Heart right ventricle (tissue), 16 donors: ENCODE results near the gene TNS2. TPM values are rescaled to one million over a fixed set of nuclear protein-coding genes. Genes with fewer than 3 reads are reported as not detected.

Experiments
- ATAC-seq, 8 donors: fragments of 200-7000 bp; cut with Tn5 transposase; one replicate each; pipeline ENCODE4 v1.9.1; 2020; ENCODE audit warnings: mild to moderate bottlenecking in 8 of 8, moderate library complexity in 8 of 8, moderate number of reproducible peaks in 1 of 8
- DNase-seq, 2 donors: peaks; one replicate each; pipeline ENCODE4 v3.0.0-alpha.2; 2020
- H3K27ac ChIP-seq, 10 donors: fragments of 200-600 bp; sonication (generic) in 2 of 10; one replicate each; pipeline versions ENCODE4 v1.5.0 to v1.8.0; 2020 to 2022; ENCODE audit warnings: mild to moderate bottlenecking in 3 of 10
- H3K27me3 ChIP-seq, 7 donors: fragments of 200-600 bp; one replicate each; pipeline ENCODE4 v1.8.0; 2021 to 2022; ENCODE audit warnings: mild to moderate bottlenecking in 2 of 7
- H3K36me3 ChIP-seq, 9 donors: fragments of 200-600 bp; sonication (generic) in 1 of 9; one replicate each; pipeline versions ENCODE4 v1.5.0 to v1.8.0; 2020 to 2022; ENCODE audit warnings: mild to moderate bottlenecking in 2 of 9
- H3K4me1 ChIP-seq, 9 donors: fragments of 200-600 bp; sonication (generic) in 1 of 9; one replicate each; pipeline versions ENCODE4 v1.5.0 to v1.8.0; 2020 to 2022; ENCODE audit warnings: mild to moderate bottlenecking in 4 of 9
- H3K4me3 ChIP-seq, 10 donors: fragments of 200-600 bp; sonication (generic) in 2 of 10; one replicate each; pipeline versions ENCODE4 v1.5.0 to v1.8.0; 2020 to 2022; ENCODE audit warnings: mild to moderate bottlenecking in 7 of 10, moderate library complexity in 2 of 10
- H3K9me3 ChIP-seq, 11 donors: fragments of 200-600 bp in 10 of 11; sonication (generic) in 2 of 11; one replicate each; pipeline versions ENCODE4 v1.5.0 to v1.8.0; 2013 to 2022; ENCODE audit warnings: mild to moderate bottlenecking in 2 of 11, control low read depth in 1 of 11, moderate library complexity in 1 of 11
- CTCF ChIP-seq, 9 donors: fragments of 200-600 bp; sonication (generic) in 2 of 9; IDR thresholded peaks; one replicate each; pipeline versions ENCODE4 v1.5.0 to v1.8.0; 2021 to 2022; ENCODE audit warnings: antibody characterized with exemption in 9 of 9, mild to moderate bottlenecking in 5 of 9, moderate library complexity in 1 of 9
- WGBS, 2 donors: extraction: QIAGEN DNeasy Blood & Tissue Kit; methylation state at CpG; one replicate each; pipeline ENCODE4 v1.1.7; 2013; ENCODE audit warnings: inconsistent platforms in 1 of 2; 5-methylcytosine and 5-hydroxymethylcytosine counted together
- intact Hi-C, 10 donors: fragments of 100-400 bp; cut with DNase I; formaldehyde crosslinking; loops; one replicate each; pipeline versions ENCODE4 v1.11.1 to v1.14.2; 2022
- polyA plus RNA-seq, 2 donors: library from polyadenylated mRNA; stranded (reverse); fragments of 200-250 nt; gene quantifications; one replicate each; pipeline ENCODE4 v1.2.3, GENCODE V29; 2013
- total RNA-seq, 10 donors: library from RNA; stranded (reverse); fragmentation: NEBNext Ultra II Directional in 3 of 10; extraction: Animal tissue kit (Norgen Biotek cat#: 25700) in 3 of 10; gene quantifications; one replicate each; pipeline versions ENCODE4 v1.2.1 to v1.2.4, GENCODE V29; 2021 to 2023
- donor health status: Arrhythmogenic right ventricular cardiomyopathy.
- donor health status: ischemic (EF 13 %, LVEDD 7.1; RV severe dilation, severe dysfunction).
- donor health status: healthy with polysubstance abuse.
- donor health status: DM: no; HTN: yes; CAD: no.
- donor health status: DM: no; HTN: no; CAD: no.
- donor health status: ischemic (EF 25% LVEDD 6.9; RV normal size, moderate dysfunction).
- donor health status: ischemic (EF 25% LVEDD 5.7; RV mildly dilated, moderate dysfunction).
- donor health status: healthy.
- donor health status: DM: yes; HTN: yes; CAD: no.
- donor health status: Ischemic cardiomyopathy.
- donor health status: ischemic (EF 35%, LVEDD 5.7; RV mildly dilated, moderate dysfunction).
- donor health status: nonischemic (EF 11% LVEDD 7.7; RV severe dilation, severe dysfunction).
- donor health status: DM: yes; HTN: yes; CAD: no.
- donor health status: PGD.
- donor health status: ischemic (EF 29% LVEDD 5.4; RV normal size, mild dysfunction).
- donor health status: nonischemic (EF 23%, LVEDD 6.1; RV moderate dilation, normal function).

The TNS2 gene
- total and polyA plus RNA-seq, 12 donors, result 60.6 to 364 (median 77.1) TPM

DNA sequence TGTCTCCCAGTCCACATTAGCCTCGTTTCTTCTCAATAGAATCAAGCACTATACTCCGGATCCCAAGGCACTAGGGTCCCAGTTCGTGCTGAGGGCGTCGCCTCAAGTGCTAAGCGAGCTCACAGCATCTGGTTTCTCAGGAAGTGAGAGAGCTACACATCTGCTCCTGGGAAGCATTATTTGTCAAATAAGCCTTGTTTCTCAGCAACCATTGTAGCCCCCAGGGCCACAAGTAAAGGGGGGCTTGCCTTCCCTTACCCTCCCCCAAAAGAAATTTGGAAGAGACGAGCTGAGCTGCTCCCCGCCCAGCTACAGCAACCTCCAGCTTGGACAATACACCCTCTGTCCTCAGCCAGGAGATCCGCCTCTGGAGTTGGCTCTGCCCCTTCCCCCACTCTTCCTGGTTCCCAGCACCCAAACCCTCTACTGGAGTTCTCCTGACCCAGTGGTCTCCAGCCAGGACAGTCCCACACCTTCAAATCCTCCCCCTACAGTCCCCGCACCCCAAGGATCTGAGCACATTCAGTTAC, 5.7 kb upstream of the TNS2 start:
- no peak for ATAC-seq
- Histone ChIP-seq H3K27me3 (peaks cover 0 to 5% (median 0%) of the 10 kb centered on the region in 7 donors), H3K9me3 (no peaks in the 10 kb centered on the region), H3K4me3 (peak overlapping the region in 2 of 10 donors; percentile 1 to 79), H3K27ac (peak overlapping the region in 9 of 10 donors; percentile 2 to 100 (median 99)), H3K36me3 (peaks cover 0 to 37% (median 11%) of the 10 kb centered on the region in 9 donors), H3K4me1 (peaks cover 25 to 63% (median 60%) of the 10 kb centered on the region in 9 donors)
- peak in 1 of 2 donors; percentile 62 for DNase-seq
- intact Hi-C loops, result no loop called here
- TF ChIP-seq CTCF (IDR thresholded peaks at IDR 0.05), result no peak
- 46 to 54% methylated on average over 10 of the region's 10 CpGs for WGBS, 2 donors

DNA sequence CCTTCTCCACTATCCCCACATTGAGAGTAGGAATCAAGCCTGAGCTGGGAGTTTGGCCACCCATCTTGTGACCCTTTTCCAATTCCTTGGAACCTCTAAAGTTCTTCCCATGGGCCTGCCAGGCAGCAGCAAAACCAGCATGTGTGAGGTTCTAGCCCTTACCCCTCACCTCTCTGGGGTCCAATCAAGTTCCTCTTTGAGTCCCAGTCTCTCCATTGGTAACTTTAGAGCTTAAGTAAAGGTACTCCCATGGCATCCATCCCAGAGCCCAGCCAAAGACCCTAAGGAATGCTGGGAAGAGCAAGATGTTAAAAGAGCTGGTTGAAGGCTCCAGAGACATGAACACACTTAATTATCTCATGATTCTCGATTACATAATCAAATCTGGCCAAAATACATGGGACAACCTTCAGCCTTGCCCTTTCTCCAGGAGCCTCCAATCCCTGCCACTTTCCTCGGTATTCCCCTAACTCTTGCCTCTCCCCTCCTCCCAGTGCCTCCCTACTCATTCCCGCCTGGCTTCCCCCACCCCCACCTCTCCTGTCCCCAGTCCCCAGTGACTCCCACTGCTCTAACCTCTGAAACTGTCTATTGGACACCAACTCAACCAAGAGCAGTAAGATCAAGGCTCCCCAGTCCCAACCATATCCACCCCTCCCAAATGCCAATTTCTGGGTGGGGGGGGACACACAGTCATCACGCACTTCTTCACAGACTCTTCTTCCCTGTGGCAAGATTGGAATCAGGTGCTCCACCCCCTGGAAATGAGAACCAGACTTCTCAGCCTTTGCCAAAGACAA, 4.8 kb upstream of the TNS2 start:
- peaks cover 0 to 5% (median 0%) of the 10 kb centered on the region in 7 donors for H3K27me3 ChIP-seq

GRCh38 chr12:53045696-53046045, 4.2 kb upstream of the TNS2 start:
- 35 to 38% methylated on average over 5 of the region's 5 CpGs for WGBS, 2 donors
- ATAC-seq (peak in 1 of 8 donors; percentile 1), DNase-seq (peak in 1 of 2 donors; percentile 72)
- no peak for TF ChIP-seq CTCF (IDR thresholded peaks at IDR 0.05)
- H3K27me3 ChIP-seq, result peaks cover 0 to 5% (median 0%) of the 10 kb centered on the region in 7 donors
- H3K27ac ChIP-seq, result peak overlapping the region; percentile 93 to 100 (median 99)
- H3K36me3 ChIP-seq, result peaks cover 0 to 21% (median 0%) of the 10 kb centered on the region in 9 donors
- H3K4me1 ChIP-seq, result peaks cover 23 to 74% (median 57%) of the 10 kb centered on the region in 9 donors
- peak overlapping the region in 9 of 10 donors; percentile 49 to 84 (median 75) for H3K4me3 ChIP-seq
- H3K9me3 ChIP-seq, result no peaks in the 10 kb centered on the region
- intact Hi-C loops, result loop anchor here in 2 of 10 donors (5.0 kb wide), 1 partner anchor 38 kb away; the partner anchor contains the start of gene EIF4B (in 2 of the 2)

More for the DNA sequence above, 4.8 kb upstream of the TNS2 start:
- Histone ChIP-seq H3K9me3 (no peaks in the 10 kb centered on the region), H3K4me1 (peaks cover 23 to 68% (median 57%) of the 10 kb centered on the region in 9 donors), H3K36me3 (peaks cover 0 to 27% (median 3%) of the 10 kb centered on the region in 9 donors), H3K27ac (peak overlapping the region; percentile 93 to 100 (median 99)), H3K4me3 (peak overlapping the region in 8 of 10 donors; percentile 49 to 84 (median 76))
- DNase-seq (peak in 1 of 2 donors; percentile 5), ATAC-seq (no peak)
- WGBS, 2 donors, result 55 to 62% methylated on average over 4 of the region's 4 CpGs
- TF ChIP-seq CTCF (IDR thresholded peaks at IDR 0.05), result no peak
- intact Hi-C loops, result loop anchor here in 2 of 10 donors (5.0 kb wide), 1 partner anchor 38 kb away; the partner anchor contains the start of gene EIF4B (in 2 of the 2)

DNA sequence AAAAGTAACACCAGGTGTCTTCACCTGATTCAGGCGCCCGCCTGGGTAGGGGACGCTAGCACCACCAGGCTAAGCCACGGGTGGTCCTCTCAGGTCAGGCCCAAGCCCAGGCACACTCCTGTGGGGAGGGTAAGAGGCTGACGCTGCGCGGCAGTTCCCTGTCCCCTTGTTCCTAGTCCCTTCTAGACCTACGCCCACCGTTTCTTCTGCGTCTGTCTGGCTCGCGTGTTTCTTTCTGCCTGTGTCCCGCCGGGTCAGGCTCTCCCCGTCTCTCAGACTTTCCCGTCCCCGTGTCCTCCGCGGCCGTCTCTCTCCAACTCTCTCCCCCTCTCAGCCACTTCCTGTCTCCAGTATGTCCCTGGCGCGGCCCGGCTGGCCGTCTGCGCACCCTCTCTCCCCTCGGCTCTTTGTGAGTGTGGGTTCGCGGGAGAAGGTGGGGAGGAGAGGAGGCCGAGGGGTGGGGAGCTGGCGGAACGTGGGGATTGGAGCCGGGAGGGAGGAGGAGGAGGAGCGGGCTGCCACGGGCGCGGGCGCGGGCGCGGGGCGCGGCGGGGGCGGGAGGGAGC, 3.1 kb upstream of the TNS2 start:
- no peak for TF ChIP-seq CTCF (IDR thresholded peaks at IDR 0.05)
- H3K9me3 ChIP-seq, result no peaks in the 10 kb centered on the region
- 0% methylated on average over 28 to 35 of the region's 44 CpGs for WGBS, 2 donors
- H3K27me3 ChIP-seq, result peaks cover 0 to 5% (median 0%) of the 10 kb centered on the region in 7 donors
- peaks cover 0 to 14% (median 0%) of the 10 kb centered on the region in 9 donors for H3K36me3 ChIP-seq
- peak; percentile 20 to 49 (median 38) for ATAC-seq
- peaks cover 26 to 85% (median 68%) of the 10 kb centered on the region in 9 donors for H3K4me1 ChIP-seq
- H3K4me3 ChIP-seq, result peak overlapping the region; percentile 49 to 92 (median 76)
- H3K27ac ChIP-seq, result peak overlapping the region; percentile 93 to 100 (median 99)
- peak; percentile 89 to 90 for DNase-seq
- intact Hi-C loops, result loop anchor here in 2 of 10 donors (5.0 kb wide), 1 partner anchor 39 kb away; the partner anchor contains the start of gene EIF4B (in 2 of the 2)
